Nephron (organoid): ENCODE measurements around the gene CDC25B.
A peak's percentile ranks its signal among the peaks of the same experiment; 100 is the strongest.

Experiments
- H3K27ac Mint-ChIP-seq, 3 experiments: 2 replicates each; pipeline ENCODE4 v1.8.0; 2020; ENCODE audit warnings: mixed read lengths in 3 of 3, mild to moderate bottlenecking in 2 of 3, moderate library complexity in 1 of 3
- H3K27me3 Mint-ChIP-seq: 2 replicates; pipeline ENCODE4 v1.8.0; 2021; ENCODE audit warnings: low read depth, mild to moderate bottlenecking, moderate library complexity, mixed read lengths
- H3K36me3 Mint-ChIP-seq: 2 replicates; pipeline ENCODE4 v1.8.0; 2020; ENCODE audit warnings: low read depth, mixed read lengths
- H3K4me1 Mint-ChIP-seq: 2 replicates; pipeline ENCODE4 v1.8.0; 2020; ENCODE audit warnings: mixed read lengths
- H3K4me3 Mint-ChIP-seq, 3 experiments: 2 replicates each; pipeline ENCODE4 v1.8.0; 2020; ENCODE audit warnings: mild to moderate bottlenecking in 3 of 3, mixed read lengths in 3 of 3, moderate library complexity in 2 of 3
- H3K9me3 Mint-ChIP-seq: 2 replicates; pipeline ENCODE4 v1.8.0; 2020; ENCODE audit warnings: mixed read lengths
- CTCF ChIP-seq, 3 experiments: fragments of 200-600 bp; sonication (generic); IDR thresholded peaks; one replicate each; pipeline ENCODE4 v1.5.0; 2021; ENCODE audit warnings: antibody characterized with exemption in 3 of 3; ENCODE audit not compliant: unreplicated experiment in 3 of 3

CDC25B gene

GRCh38 chr20:3802524-3803239 is 6.6 kb downstream of the CDC25B start:
- H3K4me1 Mint-ChIP-seq = peaks cover 70% of the 10 kb centered on the region
- H3K36me3 Mint-ChIP-seq = peaks cover 33% of the 10 kb centered on the region
- no peaks in the 10 kb centered on the region for H3K9me3 Mint-ChIP-seq
- peak overlapping the region in 2 of 3 experiments; percentile 59 to 74 for H3K27ac Mint-ChIP-seq
- no peak for TF ChIP-seq CTCF (IDR thresholded peaks at IDR 0.05; ENCODE audit: unreplicated experiment in 3 of 3)
- peak overlapping the region in 2 of 3 experiments; percentile 32 to 53 for H3K4me3 Mint-ChIP-seq
- peaks cover 4% of the 10 kb centered on the region for H3K27me3 Mint-ChIP-seq

GRCh38 chr20:3803289-3803688 is 7.2 kb downstream of the CDC25B start:
- Mint-ChIP-seq H3K27me3 (peaks cover 4% of the 10 kb centered on the region), H3K9me3 (no peaks in the 10 kb centered on the region), H3K36me3 (peaks cover 33% of the 10 kb centered on the region), H3K4me3 (no peak overlapping the region), H3K27ac (peak overlapping the region in 2 of 3 experiments; percentile 59 to 74), H3K4me1 (peaks cover 70% of the 10 kb centered on the region)
- no peak for TF ChIP-seq CTCF (IDR thresholded peaks at IDR 0.05; ENCODE audit: unreplicated experiment in 3 of 3)

GRCh38 chr20:3803854-3804253 is 7.7 kb downstream of the CDC25B start:
- Mint-ChIP-seq H3K36me3 (peaks cover 33% of the 10 kb centered on the region), H3K9me3 (no peaks in the 10 kb centered on the region), H3K27me3 (peaks cover 4% of the 10 kb centered on the region), H3K4me1 (peaks cover 67% of the 10 kb centered on the region), H3K27ac (peak overlapping the region in 2 of 3 experiments; percentile 59 to 74), H3K4me3 (no peak overlapping the region)
- no peak for TF ChIP-seq CTCF (IDR thresholded peaks at IDR 0.05; ENCODE audit: unreplicated experiment in 3 of 3)

- peaks cover 4% of the 10 kb centered on the region for H3K27me3 Mint-ChIP-seq
- peaks cover 62% of the 10 kb centered on the region for H3K4me1 Mint-ChIP-seq
- no peak overlapping the region for H3K4me3 Mint-ChIP-seq
- peak overlapping the region in 1 of 3 experiments; percentile 74 for H3K27ac Mint-ChIP-seq
- H3K9me3 Mint-ChIP-seq = no peaks in the 10 kb centered on the region
- no peak for TF ChIP-seq CTCF (IDR thresholded peaks at IDR 0.05; ENCODE audit: unreplicated experiment in 3 of 3)
- peaks cover 33% of the 10 kb centered on the region for H3K36me3 Mint-ChIP-seq
Measured at GRCh38 chr20:3804254-3804751, 8.2 kb downstream of the CDC25B start.

- no peak overlapping the region for H3K4me3 Mint-ChIP-seq
Measured at GRCh38 chr20:3804781-3805180, 8.7 kb downstream of the CDC25B start.

More at GRCh38 chr20:3804781-3805180, 8.7 kb downstream of the CDC25B start:
- no peaks in the 10 kb centered on the region for H3K9me3 Mint-ChIP-seq
- H3K27ac Mint-ChIP-seq = peak overlapping the region in 1 of 3 experiments; percentile 99
- peaks cover 57% of the 10 kb centered on the region for H3K4me1 Mint-ChIP-seq
- H3K36me3 Mint-ChIP-seq = peaks cover 33% of the 10 kb centered on the region
- TF ChIP-seq CTCF (IDR thresholded peaks at IDR 0.05; ENCODE audit: unreplicated experiment in 3 of 3) = no peak
- peaks cover 4% of the 10 kb centered on the region for H3K27me3 Mint-ChIP-seq
